ENCODE results near the gene ONECUT3.

DNA sequence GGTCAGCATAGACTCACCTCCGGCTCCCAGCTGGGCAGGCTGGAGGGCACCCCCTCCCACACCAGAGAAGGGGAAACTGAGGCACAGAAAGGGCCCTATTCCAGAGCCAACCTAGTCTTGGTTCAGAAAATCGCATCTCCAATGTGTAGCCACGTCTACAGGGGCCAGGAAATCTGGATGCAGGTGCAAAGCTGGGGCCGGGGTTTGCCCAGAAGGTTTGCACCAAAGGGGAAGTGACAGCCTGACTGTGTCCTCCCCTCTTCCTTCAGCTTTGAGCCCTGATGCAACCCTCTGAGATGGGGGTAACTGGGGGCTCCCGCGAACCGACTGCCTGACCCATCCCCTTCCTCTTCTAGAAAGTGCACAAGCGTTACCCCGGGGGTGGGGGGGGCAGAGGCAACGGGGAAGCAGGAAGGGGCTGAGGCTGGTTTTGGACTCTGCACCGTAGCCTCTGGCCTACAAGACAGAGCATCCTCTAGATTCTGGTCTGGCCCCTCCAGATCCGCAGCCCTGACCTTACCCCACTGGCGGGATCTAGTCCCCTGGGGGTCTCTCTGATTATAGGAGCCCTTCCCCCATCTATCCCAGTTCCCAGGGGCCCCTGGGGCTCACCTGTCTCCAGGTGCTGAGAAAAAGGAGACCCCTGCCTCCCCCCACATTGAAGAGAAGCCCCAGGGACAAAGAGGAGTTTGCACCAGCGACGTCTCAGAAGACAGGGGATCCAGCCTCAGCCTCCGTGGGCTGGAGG lies 1.1 kb upstream of the ONECUT3 start:
- TF ChIP-seq, protein P1, sequence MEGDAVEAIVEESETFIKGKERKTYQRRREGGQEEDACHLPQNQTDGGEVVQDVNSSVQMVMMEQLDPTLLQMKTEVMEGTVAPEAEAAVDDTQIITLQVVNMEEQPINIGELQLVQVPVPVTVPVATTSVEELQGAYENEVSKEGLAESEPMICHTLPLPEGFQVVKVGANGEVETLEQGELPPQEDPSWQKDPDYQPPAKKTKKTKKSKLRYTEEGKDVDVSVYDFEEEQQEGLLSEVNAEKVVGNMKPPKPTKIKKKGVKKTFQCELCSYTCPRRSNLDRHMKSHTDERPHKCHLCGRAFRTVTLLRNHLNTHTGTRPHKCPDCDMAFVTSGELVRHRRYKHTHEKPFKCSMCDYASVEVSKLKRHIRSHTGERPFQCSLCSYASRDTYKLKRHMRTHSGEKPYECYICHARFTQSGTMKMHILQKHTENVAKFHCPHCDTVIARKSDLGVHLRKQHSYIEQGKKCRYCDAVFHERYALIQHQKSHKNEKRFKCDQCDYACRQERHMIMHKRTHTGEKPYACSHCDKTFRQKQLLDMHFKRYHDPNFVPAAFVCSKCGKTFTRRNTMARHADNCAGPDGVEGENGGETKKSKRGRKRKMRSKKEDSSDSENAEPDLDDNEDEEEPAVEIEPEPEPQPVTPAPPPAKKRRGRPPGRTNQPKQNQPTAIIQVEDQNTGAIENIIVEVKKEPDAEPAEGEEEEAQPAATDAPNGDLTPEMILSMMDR (IDR thresholded peaks at IDR 0.05; ENCODE audit: insufficient read depth, low read length) = no peak
- TF ChIP-seq POLR2AphosphoS5 (IDR thresholded peaks at IDR 0.05; ENCODE audit: low read depth) (peak; percentile 19; the same call in 1 of the 2 replicates), GABPA (IDR thresholded peaks at IDR 0.05; ENCODE audit: low read depth) (no peak)
- TF ChIP-seq, protein P2, sequence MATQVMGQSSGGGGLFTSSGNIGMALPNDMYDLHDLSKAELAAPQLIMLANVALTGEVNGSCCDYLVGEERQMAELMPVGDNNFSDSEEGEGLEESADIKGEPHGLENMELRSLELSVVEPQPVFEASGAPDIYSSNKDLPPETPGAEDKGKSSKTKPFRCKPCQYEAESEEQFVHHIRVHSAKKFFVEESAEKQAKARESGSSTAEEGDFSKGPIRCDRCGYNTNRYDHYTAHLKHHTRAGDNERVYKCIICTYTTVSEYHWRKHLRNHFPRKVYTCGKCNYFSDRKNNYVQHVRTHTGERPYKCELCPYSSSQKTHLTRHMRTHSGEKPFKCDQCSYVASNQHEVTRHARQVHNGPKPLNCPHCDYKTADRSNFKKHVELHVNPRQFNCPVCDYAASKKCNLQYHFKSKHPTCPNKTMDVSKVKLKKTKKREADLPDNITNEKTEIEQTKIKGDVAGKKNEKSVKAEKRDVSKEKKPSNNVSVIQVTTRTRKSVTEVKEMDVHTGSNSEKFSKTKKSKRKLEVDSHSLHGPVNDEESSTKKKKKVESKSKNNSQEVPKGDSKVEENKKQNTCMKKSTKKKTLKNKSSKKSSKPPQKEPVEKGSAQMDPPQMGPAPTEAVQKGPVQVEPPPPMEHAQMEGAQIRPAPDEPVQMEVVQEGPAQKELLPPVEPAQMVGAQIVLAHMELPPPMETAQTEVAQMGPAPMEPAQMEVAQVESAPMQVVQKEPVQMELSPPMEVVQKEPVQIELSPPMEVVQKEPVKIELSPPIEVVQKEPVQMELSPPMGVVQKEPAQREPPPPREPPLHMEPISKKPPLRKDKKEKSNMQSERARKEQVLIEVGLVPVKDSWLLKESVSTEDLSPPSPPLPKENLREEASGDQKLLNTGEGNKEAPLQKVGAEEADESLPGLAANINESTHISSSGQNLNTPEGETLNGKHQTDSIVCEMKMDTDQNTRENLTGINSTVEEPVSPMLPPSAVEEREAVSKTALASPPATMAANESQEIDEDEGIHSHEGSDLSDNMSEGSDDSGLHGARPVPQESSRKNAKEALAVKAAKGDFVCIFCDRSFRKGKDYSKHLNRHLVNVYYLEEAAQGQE (IDR thresholded peaks at IDR 0.05; ENCODE audit: insufficient replicate concordance, low read depth) = no peak
